ENCODE data around the gene TNFRSF8.

- no peak for TF ChIP-seq POLR2A (IDR thresholded peaks at IDR 0.05)
- no peak for TF ChIP-seq CTCF (IDR thresholded peaks at IDR 0.05)
Observed at GRCh38 chr1:12188657-12189327, 125.7 kb downstream of the TNFRSF8 start.

Measured in adrenal gland (tissue), 5 donors.